GM21381 (cell line): ENCODE data around the gene UBALD2.
"Not testable (repeated sequence)": the region's sequence is repeated elsewhere in the genome, so short reads cannot be mapped to it uniquely, and the experiment has no call there.

Experiments
- ATAC-seq: cut with Tn5 transposase; IDR thresholded peaks from one replicate; pipeline ENCODE4 v1.9.1; 2021; ENCODE audit warnings: mild to moderate bottlenecking, moderate library complexity; ENCODE audit not compliant: unreplicated experiment

UBALD2 gene

DNA sequence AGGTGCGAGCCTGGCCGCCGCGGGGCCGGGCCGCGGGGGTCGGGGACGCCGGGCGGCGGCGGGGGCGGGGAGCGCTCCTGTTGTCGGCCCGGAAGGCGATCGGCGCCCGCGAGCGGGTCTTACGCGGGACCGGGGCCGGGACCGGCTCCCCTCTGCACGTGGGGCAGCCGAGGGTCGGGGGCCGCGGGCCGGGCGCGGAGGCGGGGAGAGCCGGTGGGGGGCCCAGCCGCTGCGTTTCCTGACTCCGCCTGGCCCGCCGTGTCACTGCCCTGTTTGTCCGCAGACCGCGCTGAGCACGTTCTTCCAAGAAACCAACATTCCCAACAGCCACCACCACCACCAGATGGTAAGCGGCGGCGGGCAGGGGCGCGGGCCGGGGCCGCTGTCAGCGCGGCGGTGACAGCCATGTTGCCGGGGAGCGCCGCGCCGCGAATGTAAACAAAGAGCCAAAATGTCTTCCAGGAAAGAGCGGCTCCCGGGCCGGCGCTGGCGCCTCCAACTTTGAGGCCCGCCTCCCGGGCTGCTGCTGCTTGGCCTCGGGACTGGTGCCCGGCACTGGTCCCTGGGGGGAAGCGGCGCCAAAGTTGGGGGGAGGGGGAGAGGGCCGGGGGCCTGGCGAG is 586 bp downstream of the UBALD2 start:
- ATAC-seq, result no peak

GRCh38 chr17:76266244-76266938 is 1.2 kb downstream of the UBALD2 start:
- no peak for ATAC-seq

DNA sequence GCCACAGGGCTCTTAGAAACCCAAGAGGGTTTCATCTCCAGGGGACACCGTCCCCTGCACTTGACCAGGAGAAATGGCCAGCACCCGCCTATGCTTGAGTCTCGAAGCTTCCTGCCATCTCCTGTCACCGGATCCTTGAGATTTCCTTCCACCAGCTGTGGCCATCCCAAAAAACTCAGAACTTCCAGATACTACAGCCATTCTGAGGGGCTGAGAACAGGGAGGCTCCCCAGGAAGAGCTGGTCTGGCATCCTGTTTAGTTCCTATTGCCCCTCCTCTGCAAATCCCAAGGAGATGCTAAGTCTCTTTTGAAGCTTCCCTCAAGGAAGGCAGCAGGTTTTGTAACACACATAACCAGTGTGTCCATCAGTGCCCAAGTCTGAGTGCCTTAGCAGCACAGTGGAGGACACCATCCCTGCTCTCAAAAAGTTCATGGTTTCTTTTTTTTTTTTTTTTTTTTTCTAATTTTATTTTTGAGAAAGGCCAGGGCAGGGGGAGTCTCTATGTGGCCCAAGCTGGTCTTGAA is 2.0 kb downstream of the UBALD2 start:
- ATAC-seq, result no peak

DNA sequence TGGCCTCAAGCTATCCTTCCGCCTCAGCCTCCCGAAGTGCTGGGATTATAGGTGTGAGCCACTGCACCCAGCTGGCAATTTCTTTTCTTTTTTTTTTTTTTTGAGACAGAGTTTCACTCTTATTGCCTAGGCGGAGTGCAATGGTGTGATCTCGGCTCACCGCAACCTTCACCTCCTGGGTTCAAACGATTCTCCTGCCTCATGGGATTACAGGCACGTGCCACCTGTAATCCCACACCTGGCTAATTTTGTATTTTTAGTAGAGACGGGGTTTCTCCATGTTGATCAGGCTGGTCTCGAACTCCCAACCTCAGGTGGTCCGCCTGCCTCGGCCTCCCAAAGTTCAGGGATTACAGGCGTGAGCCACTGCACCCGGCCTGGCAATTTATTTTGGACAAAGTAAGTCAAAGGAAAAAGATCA is 2.4 kb downstream of the UBALD2 start:
- not testable (repeated sequence) for ATAC-seq

- ATAC-seq, result no peak
Observed at GRCh38 chr17:76268015-76268749, 3.0 kb downstream of the UBALD2 start.

DNA sequence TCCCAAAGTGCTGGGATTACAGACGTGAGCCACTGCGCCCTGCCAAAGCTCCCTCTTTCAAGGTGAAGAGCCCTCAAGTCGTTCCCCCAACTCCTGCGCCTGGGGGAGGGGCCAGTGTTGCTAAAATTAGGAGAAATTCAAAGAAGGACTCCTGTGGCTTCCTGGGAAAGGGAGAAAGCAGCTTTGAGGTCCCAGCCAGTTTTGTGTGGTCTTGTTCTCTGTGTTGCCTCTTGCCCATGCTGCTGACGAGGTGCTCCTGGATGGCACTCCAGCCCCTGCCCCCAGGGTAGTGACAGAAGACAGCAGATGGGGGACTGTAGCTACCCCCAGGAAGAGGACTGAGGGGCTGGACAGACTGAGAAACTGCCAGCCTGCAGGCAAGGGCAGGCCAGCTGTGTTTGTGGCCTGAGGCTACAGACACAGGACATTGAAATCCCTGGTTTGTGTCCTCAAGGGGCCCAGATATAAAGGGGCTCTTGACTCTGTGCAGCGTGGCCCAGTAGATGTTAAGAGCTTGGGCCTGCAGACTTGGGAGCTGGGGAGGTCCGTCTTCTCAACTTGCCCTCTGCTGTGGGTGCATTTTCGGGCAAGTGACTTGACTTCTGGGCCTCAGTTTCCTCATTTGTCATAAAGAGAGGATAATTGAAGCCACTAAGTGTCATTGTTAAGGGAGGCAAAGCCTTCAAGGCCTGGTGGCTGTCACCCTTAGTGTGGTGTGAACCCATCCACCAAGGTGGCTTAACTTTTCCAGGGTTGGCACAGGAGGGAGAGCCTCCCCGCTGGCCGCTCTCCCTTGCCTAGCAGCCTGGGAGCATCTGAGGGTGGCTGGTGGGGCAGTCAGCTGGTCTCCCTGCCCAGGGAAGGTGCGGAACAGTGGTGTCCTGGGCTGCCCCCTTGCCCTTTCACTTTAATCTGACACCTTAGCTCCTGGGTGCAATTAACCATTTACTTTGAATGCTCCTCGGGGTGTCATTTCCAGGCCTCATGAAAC is 4.1 kb downstream of the UBALD2 start:
- ATAC-seq, result no peak

- no peak for ATAC-seq
Observed at GRCh38 chr17:76270127-76270592, 5.0 kb downstream of the UBALD2 start.

DNA sequence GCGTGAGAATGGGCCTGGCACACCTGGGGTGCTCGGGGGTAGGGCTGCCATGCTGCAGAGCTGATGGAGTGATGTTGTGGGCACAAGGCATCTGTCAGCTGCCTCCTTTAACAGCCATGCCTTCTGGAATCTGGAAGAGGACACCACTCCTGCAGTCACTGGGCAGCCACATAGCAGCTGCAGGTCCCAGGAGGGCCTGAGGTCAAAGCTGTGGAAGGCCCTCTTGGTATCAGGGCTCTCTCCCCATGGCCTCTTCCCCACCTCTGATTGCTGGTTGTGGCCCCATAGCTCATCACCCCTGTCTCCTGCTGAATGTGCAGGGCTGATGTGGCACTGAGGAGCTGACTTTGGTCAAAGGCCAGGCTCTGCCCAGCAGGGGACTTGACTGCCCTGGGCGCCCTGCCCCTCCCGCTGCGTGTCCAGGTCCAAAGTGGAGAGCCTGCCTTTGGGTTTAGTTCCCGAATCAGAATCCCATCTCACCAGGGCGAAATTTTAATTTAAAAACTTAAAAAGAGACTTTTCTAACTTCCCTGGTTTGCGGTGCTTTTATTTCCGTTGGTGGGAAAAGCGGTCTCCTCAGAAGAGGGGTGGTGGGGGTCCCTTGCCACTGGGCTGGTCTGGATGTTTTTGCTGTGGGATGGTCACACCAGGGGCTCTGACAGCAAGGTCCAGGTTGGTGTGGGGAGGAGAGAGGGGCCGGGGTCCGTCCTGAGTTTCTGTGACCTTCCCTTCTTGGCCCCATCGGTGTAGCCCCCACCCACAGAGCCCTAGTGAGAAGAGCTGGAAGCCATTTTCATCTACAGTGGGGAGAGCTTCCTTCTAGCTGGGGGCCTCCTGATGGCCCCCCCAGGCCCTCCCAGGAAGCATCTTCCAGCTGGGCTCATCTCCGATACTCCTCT is 5.9 kb downstream of the UBALD2 start:
- no peak for ATAC-seq

- ATAC-seq, result peak; percentile 52
Observed at GRCh38 chr17:76271669-76272540, 6.8 kb downstream of the UBALD2 start.

DNA sequence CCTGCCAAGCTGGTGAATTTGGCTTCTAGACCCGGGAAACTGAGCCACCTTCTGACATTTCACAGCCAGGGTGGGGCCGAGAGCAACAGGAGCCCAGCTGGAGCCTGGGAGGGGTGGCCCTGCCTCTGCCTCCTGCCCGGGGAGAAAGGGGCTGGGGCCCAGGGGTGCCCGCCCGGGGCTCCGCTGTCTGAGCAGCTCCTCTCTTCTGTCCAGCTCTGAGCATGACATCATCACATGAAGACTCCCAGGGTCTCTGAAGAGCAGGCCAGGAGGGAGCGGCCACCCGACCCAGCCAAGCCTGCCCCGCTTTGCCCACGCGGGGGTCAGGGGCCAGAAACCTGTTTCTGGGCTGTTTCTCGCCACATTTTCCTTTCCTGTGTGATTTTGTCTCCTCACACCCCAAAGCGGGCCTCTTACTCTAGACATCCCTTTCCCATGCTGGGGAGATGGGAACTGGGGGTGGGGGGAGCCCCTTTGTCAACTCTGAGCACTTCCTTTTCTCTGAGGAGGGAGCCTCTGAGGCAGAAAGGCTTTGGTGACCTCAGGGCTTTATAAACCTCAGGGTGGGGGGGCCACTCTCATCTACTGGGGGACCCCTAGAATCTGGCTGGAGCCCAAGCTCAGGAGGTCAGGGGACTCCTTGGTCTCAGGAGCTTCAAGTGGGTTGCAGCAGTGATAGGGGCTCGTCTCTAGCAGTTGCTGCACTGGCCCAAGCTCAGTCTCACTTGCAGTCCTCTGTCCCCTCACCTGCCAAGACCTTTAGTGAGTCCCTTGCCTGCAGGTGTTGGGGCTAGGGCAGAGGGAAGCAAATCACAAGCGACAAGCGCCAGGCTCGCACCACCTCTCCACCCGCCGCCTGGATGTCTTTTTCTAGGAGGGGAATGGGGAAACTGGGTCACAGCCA is 7.6 kb downstream of the UBALD2 start:
- ATAC-seq, result peak; percentile 7

DNA sequence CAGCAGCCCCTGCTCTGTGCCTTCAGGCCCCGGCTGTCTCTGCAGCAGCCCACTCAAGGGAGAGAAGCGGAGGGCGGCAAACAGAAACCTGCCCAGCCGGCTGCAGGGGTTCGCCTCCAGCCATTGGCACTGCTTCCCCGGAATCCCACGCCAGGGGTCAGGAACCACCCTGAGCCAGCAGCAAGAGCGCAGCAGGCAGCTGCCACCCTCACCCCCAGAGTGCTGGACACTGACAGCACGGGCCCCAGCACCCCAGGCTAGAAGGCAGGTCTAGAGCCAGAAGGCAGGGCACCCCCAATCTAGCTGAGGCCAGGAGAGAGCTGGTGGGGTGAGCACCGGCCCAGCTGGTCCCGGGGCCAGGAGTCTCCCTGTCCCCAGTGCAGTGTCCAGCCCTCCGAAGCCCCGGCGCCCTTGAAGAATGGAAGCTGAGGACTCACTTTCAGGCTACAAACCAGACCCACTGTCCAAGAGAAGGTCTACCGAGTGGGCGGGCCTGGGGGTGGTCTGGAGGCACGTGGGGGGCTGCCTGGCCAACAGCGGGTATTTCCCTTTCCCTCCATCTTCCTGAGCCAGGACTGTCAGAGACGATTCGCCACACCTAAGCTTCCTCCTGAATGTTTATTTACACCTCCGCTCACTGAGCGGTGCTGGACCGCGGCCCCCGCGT is 8.4 kb downstream of the UBALD2 start:
- no peak for ATAC-seq

DNA sequence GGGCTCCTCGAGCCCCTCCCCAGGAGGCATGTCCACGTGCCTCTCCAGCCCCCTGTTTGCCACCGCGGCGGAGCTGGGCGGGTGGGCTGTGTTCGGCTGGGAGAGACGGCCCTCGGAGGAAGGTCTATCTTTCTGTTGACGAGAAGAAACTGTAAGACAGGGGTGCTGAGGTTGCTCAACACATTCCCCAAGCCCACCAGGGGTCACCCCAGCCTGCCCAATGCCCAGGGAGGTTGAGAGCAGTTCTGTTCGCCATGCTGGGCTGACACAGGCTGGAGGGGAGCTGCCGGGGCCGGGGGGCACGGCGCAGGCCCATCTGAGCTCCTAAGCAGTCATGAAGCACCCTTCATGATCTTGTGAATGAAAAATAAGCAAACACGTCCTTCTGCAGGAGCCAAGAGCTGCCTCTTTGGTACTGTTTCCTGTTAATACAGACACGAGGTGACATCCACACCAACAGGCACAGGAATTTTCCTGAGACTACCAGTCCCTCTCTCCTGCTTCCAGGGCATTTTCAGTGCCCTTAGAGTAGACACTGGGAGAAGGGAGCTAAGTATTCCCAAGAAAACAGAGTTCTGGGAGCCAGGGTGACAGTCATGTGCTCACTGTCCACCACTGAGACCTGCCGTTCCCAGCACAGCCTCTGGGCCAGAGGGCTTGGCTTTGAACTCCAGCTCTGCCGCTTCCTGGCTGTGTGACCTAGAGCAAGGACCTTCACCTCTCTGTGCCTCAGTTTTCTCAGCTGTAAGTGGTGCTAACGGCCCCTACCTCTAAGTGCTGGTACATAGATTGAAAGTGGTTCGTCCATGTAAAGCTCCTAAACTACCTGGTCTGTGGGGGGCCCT is 9.2 kb downstream of the UBALD2 start:
- no peak for ATAC-seq

- no peak for ATAC-seq
Observed at GRCh38 chr17:76275382-76276068, 10.4 kb downstream of the UBALD2 start.

DNA sequence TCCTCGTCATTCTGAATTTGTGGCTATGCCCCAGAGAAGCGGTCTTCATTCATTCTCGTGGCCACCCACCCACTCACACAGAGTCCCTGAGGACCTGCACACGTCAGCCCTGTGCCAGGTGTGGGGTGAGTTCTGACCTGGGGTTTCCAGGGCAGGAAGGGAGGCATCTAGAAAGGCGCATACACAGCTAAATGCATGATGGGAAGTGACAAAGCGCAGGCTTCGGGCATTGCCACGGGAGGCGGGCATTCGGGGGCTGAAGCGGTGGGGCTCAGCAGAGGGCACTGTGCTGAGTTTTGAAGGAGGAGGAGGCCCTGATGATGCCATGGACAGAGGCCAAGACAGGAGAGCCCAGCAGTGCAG is 10.9 kb downstream of the UBALD2 start:
- no peak for ATAC-seq

GRCh38 chr17:76276461-76277299 is 11.5 kb downstream of the UBALD2 start:
- ATAC-seq, result no peak
